Stimulated activated CD8-positive, alpha-beta memory T cell treated with anti-CD3 and anti-CD28 coated beads, Interleukin-2, amount 100 ng/mL, for 48 hours (primary cell): ENCODE data around the gene MED12L.

Source experiments
- DNase-seq, 2 donors: peaks; one replicate each; pipeline ENCODE4 v3.0.0-alpha.2; 2020; ENCODE audit warnings: low read depth in 2 of 2

Gene MED12L

DNA sequence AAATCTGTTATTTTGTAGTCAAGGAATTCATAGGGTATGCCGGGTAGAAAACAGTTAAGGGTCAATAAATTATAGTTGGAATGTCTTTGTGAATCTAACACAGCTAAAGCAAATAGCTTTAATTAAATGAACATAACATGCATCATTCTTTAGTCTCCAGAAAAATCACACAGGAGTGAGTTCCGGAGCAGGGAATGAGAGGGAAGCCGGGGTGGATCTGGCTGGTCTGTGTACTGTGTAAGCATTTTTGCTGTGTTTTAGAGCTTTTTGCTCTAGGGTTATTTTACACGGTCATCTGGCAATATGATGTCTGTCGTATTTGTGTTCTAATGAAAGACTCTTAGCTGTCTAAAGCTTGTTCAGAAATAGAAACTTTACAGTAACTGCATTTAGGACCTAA lies 57.5 kb downstream of the MED12L start:
- no peak for DNase-seq

- no peak for DNase-seq
Measured at GRCh38 chr3:151144016-151144415, 58.6 kb downstream of the MED12L start.

DNA sequence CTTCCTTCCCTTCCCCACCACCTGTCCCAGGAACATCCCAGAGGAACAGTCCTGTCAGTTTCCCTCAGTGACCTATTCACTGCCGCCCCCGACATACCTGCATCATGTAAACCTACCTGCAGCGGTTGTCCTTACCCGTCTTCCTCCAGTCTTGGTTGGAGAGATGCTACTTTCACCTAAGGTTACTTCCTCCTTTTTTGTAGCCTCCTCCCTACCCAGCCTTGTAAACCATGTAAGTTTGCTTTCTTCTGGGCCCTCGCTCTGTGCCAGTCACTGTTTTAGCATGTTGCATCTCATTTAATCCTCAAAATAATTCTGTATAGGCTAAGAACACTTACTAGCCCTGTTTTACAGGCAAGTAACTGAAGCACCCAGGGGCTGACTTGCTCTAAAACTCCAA lies 59.3 kb downstream of the MED12L start:
- DNase-seq, result no peak

- no peak for DNase-seq
Measured at GRCh38 chr3:151145713-151146070, 60.2 kb downstream of the MED12L start.

- DNase-seq, result no peak
Measured at GRCh38 chr3:151146071-151146730, 60.7 kb downstream of the MED12L start.

DNA sequence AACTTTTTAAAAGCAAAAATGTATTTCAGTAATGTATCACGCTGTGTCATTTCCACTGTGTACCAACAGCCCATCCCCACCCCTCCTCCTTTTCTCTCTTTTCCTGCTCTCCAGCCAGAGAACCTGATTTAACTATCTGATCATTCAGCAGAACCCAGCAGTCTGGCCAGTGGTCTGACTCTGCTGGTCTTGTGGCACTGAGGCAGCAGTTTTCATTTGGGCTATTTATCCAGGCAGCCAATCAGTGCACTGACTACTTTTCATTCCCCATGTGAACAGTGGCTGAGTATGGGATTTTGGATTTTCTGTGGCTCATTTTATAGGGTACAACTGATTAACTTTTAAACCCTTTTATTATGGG lies 61.2 kb downstream of the MED12L start:
- no peak for DNase-seq

DNA sequence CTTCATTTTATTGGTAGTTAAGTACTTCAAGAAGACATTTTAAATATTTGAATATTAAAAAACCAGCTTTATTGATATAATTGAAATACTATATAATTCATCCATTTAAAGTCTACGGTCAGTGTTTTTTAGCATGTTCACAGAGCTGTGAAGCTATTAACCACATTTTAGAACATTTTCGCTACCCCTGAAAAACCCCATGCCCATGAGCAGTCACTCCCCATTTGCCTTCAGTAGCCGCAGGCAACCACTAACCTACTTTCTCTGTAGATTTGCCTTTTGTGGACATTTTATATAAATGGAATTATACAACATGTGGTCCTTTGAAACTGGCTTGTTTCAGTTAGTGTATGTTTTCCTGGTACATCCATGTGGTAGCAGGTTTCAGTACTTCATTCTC lies 61.8 kb downstream of the MED12L start:
- no peak for DNase-seq

DNA sequence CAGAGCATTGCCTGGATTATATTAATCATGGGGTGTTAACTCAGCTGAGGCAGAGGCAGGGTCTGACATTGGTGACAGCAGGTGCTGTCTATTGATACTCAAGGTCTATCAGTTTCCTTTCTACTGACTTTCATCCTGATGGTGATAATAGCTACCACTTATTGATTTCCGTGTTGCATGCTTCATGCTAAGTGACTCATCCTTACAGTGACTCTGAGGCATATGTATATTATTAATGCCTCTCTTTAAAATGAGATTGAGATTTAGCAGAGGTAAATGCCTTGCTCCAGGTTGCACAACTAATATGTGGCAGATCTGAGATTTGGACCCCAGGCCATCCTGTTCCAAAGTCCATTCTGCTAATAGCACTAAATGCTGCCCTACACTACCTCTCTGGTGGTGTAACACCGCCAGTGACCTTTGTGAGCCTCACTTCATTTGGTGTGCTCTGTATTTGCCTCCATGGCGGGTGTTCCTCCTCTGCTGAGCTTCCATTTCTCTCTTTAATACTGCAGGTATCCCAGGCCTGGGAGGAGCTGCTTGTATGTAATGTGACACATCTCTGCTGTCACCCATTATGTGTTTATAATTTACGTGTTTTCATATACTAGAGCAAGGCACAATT lies 67.1 kb downstream of the MED12L start:
- DNase-seq, result no peak

DNA sequence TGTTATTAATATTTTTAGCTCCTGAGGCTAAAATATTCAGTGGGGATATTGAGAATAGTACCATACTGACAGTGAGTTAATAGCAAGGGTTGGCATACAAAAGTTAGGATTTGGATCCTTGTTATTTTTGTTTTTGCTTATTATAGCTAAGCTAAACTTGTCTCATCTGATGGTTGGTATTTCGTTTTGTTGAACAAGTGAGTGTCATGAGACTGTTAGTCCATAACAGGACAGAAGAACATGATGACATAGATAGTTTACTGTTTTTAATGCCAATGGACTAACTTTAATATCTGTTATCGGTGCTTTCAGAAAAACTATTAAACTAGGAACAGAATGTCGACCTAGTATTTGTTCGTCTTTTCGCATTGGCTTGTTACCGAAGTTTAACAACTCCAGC lies 69.1 kb downstream of the MED12L start:
- no peak for DNase-seq

DNA sequence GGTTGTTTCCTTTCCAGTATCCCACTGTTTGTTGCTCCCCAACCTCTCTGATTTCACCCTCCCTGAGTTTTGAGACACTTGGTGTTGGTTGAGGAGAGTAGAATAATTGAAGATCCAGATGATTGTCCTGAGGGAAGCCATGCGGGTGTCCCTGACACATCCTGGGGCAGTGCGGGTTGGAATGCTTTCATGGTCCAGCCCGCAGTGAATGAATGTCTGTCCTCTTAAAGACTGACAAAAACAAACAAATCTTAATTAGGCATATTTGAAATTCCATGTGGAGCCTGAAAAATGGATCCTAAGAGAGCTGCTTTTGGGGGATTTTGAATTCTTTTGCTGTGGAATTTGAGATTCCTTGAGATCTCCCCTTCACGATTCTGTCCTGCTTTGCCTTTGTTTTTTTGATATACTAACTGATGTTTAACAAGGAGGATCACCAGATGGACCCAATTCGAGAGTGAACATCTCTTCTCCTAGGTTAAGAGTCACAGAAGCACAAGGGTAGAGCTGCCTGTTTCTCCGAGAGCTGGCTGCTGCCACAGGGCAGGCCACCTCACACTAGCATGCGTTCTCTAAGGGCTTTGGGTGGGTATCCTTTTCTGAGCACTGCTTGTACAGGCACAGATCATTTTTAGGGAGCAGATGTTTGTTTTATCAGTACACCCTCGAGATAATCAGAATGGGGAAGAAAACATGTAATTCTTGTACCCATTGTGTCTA lies 70.1 kb downstream of the MED12L start:
- DNase-seq, result no peak

GRCh38 chr3:151156618-151157216 lies 71.3 kb downstream of the MED12L start:
- DNase-seq, result no peak

GRCh38 chr3:151159806-151160205 lies 74.3 kb downstream of the MED12L start:
- DNase-seq, result no peak

DNA sequence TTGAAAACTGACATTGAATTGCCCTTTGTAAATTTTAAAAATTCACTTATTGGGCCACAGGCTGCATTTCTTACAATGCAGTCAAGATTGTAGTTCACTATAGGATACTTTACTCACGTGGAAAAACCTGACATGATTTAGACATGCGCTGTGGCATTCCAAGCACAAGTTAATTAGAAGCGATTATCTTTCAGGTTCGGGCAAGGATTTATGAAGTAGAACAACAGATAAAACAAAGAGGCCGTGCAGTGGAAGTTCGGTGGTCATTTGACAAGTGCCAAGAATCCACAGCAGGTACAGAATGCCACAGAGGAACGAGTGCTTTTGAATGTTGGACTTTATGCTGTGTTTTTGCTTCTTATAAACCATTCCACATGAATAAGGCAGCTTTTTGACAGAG lies 79.8 kb downstream of the MED12L start:
- no peak for DNase-seq

- no peak for DNase-seq
Measured at GRCh38 chr3:151166161-151166560, 80.7 kb downstream of the MED12L start.

- DNase-seq, result peak; percentile 67 to 79
Measured at GRCh38 chr3:151168269-151169094, 83.0 kb downstream of the MED12L start.

- no peak for DNase-seq
Measured at GRCh38 chr3:151169262-151169947, 83.9 kb downstream of the MED12L start.

DNA sequence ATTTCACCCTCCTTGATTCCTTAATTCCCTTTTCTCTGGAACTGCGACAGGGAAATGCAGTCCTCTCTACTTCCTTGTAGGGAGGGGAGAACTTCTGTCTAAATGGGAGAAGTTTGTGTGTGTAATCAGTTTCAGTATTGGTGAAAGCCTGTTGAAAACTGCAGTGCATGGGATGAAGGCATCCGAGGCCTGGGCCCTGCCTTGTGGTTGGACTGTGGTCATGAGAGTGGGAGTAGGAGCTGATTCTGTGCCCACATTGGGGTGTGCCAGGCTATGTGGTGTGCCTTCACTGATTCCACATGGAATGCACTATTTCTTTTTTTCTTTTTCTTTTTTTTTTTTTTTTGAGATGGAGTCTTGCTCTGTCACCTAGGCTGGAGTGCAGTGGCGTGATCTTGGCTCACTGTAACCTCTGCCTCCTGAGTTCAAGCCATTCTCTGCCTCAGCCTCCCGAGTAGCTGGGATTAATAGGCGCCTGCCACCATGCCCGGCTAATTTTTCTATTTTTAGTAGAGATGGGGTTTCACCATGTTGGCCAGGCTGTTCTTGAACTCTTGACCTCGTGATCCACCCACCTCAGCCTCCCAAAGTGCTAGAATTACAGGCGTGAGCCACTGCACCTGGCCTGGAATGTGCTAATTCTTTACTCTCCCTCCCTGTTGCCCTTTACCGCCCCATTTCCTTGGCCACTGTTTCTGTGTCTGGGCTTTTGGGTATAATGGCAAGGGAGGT lies 84.7 kb downstream of the MED12L start:
- DNase-seq, result peak; percentile 15 to 52

GRCh38 chr3:151171145-151171757 lies 85.8 kb downstream of the MED12L start:
- no peak for DNase-seq

DNA sequence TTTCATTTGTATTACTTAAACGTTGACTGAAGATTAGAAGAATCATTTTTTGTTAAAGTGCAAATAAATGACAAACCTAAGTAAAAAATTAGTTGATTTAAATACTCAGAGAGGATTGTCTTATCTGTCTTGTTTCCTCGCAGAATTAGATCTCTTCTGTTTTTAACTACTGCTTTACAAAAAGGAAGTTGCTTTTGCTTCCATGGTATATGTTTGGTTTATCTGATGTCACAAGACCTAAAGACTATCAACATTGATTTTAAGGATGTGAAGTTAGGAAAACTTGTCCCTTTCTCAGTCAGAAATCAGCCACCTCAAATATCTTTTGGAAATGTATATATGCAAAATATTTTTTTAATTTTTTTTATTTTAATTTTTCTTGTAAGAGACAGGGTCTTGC lies 88.9 kb downstream of the MED12L start:
- DNase-seq, result no peak

DNA sequence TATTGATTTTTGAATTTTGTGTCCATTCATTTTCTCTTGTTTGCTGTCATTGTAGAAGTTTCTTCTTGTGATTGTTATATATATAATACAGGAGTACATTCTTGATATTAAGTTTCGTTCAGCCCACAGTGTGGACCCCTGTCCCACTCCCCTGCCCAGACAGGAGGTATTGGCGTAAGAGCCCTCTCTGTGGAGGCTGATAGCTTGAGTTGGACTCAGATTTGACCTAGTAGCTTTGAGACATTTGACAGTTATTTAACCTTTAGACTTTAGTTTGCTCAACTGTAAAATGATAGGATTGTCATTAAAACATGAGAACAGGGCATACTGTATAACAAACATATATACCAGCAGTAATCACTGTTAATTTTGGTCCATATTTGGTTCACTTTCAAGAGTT lies 90.5 kb downstream of the MED12L start:
- no peak for DNase-seq
